ENCODE data around the gene DHRSX. TPM values are rescaled to one million over a fixed set of nuclear protein-coding genes. Genes with fewer than 3 reads are reported as not detected.
A peak's percentile ranks its signal among the peaks of the same experiment; 100 is the strongest.
"Not testable (repeated sequence)": the region's sequence is repeated elsewhere in the genome, so short reads cannot be mapped to it uniquely, and the experiment has no call there.

Gene DHRSX
- total RNA-seq, 1 donor from 2014 or later: 29.9 TPM

DNA sequence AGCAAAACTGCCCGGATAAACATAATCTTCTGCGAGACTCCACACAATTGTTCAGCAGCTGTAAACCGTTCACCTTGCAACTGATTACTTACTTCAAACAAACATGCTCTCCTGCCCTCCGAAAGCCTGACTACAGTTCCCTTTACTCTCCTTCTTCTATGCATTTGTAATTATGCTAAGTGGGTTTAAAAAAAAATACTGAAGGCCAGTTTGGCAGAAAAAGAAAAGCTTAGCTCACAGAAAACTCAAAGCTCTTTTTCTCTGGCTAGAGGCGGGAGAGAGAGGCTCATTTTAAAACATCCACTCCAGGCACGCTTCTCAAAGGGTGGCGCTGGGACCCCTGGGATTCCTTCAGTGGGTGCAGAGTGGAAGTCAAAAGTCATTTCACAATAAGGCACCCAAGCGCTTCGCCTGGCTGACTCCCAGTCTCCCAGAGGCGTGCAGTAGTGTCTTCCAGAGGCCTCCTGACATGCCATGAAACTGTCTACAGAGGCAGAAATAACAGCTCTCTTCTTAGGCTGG lies 1.9 kb downstream of the DHRSX start:
- peak; percentile 60 for DNase-seq (ENCODE audit: low read depth)

GRCh38 chrX:2497961-2498780 lies 2.6 kb downstream of the DHRSX start:
- peak; percentile 85 for DNase-seq (ENCODE audit: low read depth)

- no peak for DNase-seq (ENCODE audit: low read depth)
These were observed 5.2 kb downstream of the DHRSX start for GRCh38 chrX:2495595-2495994.

GRCh38 chrX:2492531-2493218 lies 8.1 kb downstream of the DHRSX start:
- no peak for DNase-seq (ENCODE audit: low read depth)

DNA sequence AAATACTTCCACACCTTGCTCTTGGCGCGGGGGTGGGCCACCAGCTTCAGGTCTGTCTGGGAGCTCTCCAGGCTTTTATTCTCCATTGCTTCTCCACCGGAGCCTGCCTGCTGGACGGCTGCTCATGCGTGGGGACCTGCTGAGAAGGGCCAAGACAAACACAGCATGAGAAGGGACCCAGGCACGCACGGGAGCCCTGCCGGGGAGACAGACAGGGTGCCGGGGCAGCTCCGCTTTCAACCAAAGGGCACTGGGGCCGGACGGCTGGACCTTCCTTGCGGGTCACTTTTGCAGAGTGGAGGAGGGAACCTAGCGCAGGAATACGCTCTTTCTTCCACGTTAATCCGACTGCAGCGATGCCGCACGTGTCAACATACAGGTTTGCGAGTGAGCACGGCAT lies 10.1 kb downstream of the DHRSX start:
- DNase-seq (ENCODE audit: low read depth): no peak

DNA sequence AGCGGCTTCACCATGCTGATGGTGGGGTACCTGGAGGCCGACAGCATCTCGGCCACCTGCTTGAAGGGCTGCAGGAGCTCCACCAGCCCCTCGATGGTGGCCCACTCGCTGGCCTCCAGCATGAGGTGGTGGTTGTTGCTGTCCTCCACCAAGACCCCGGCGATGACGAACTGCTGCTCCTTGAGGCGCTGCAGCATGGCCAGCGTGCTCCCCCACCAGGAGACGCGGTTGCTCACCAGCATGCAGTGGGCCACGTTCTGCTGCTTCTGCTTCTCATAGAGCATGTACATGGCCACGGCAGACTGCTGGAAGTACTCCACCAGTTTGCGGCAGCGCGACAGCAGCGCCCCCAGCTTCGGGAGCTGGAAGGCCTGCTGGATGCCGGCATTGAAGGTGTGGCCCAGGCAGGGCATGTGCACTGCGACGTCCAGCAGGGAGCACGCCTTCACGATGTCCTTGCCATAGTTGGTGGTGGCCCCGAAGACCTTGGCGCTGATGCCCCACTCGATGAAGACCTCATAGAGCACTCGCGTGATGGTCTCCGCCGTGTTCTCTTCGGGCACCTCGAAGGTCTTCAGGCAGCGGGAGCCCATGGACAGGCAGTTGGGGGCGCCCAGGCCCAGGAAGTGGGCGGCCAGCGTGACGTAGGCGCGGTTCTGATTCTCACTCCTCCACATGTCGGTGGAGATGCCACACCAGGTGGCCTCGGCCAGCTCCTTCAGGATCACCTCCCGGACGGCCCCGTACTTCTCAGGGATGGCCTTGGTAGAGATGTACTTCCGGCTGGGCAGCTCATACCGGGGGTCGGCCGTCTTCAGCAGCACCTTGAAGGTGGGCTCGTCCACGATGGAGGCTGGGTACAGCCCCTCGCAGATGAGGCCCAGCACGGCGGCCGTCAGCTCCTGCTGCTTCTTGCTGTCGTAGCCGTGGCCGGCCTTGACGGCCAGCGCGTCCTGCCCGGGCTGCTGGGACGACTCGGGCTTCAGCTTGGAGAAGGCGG lies 11.0 kb downstream of the DHRSX start:
- DNase-seq (ENCODE audit: low read depth): no peak

GRCh38 chrX:2488621-2489285 lies 12.0 kb downstream of the DHRSX start:
- DNase-seq (ENCODE audit: low read depth): no peak

GRCh38 chrX:2487366-2487765 lies 13.4 kb downstream of the DHRSX start:
- DNase-seq (ENCODE audit: low read depth): no peak

- no peak for DNase-seq (ENCODE audit: low read depth)
These were observed 14.2 kb downstream of the DHRSX start for GRCh38 chrX:2486476-2487133.

GRCh38 chrX:2485789-2486345 lies 14.9 kb downstream of the DHRSX start:
- DNase-seq (ENCODE audit: low read depth): no peak

DNA sequence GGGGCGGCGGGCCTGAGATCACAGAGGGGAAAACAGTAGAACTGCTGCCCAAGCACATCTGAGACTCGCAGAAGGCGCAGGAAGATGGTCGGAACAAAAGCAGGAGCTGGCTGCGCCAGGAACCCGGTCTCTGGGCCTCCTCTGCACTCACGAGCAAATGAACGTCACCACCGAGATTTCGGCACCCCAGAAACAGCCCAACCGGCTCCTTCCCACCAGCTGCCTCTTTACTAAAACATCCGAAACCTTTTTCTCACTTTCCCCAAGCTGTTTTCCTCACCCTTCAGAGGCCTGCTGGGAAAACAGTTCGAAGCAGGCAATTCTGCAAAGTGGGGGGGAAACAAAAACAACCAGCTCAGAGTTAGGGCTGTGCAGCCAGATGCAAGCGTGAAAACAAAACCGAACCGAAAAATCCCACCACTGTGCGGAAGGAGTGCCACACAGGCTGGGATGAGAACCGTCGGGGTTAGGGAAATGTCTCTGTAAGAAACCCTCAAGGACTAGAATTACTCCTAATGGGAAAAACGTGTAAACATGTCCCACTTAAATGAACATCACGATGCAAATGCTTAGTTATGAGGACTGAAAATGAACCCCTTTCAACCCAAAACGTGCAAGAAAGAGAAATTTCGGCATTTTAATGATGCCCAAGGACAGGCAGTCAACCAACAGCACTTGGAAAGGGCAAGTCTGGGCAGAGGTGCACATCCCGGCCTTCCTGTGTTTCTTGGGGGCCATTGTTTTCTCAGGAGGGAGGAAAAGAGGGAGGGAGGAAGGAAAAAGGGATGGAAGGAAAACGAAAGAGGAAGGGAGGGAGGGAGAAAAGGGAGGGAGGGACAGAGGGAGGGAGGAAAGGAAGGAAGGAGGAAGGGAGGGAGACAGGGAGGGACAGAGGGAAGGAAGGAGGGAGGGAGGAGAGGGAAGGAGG lies 15.8 kb downstream of the DHRSX start:
- DNase-seq (ENCODE audit: low read depth): no peak

DNA sequence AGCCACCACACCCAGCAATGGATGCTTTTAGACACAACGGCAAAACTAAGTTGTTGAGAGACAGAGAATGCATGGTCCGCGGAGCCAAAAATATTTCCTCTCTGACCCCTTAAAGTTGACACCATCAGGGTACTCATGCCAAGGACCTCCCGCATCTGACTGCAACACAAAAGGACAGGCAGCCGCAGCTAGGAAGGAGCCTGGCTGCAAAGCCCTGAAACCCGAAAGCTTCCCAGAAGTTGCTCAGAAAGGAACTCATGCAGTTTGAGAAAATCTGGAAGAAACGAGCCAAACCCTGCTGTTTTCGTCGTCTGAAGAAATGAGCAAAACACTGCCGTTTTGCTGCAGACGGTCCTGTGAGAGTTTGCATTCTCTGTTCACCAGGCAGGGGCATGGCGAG lies 16.5 kb downstream of the DHRSX start:
- no peak for DNase-seq (ENCODE audit: low read depth)

GRCh38 chrX:2483398-2484060 lies 17.2 kb downstream of the DHRSX start:
- no peak for DNase-seq (ENCODE audit: low read depth)

DNA sequence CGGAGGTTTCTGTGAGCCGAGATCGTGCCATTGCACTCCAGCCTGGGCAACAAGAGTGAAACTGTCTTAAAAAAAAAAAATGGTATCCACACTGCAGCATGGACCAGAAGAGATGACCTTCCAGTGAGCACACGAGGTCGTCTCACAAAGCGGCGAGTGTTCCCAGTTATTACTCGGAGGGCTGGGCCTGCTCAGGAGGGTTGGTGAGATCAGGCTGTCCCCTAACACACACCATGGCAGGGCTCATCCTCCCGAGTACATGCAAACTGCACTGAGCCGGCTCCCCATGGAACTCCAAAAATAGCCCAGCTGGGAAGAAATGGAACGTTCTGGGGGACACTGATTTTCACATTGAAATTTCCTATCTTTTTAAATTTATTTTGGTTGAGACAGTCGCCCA lies 19.2 kb downstream of the DHRSX start:
- not testable (repeated sequence) for DNase-seq (ENCODE audit: low read depth)

GRCh38 chrX:2479982-2480381 lies 20.8 kb downstream of the DHRSX start:
- DNase-seq (ENCODE audit: low read depth): not testable (repeated sequence)

DNA sequence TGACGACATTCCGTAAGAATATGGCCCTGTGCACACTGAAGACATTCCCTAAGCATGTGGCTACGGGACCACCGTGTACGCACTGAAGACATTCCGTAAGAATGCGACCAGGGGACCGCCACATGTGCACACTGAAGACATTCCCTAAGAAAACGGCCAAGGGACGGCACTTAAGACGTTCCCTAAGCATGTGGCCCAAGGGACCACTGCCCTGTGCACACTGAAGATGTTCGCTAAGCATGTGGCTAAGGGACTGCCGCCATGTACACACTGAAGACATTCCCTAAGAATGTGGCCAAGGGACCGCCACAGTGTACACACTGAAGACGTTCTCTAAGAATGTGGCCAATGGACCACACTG lies 21.4 kb downstream of the DHRSX start:
- DNase-seq (ENCODE audit: low read depth): no peak

GRCh38 chrX:2478546-2479419 lies 22.0 kb downstream of the DHRSX start:
- DNase-seq (ENCODE audit: low read depth): no peak

- DNase-seq (ENCODE audit: low read depth): not testable (repeated sequence)
These were observed 23.5 kb downstream of the DHRSX start for GRCh38 chrX:2477313-2477712.
